A172 (cell line): ENCODE results near the gene COG6. TPM values are rescaled to one million over a fixed set of nuclear protein-coding genes. Genes with fewer than 3 reads are reported as not detected.
A peak's percentile ranks its signal among the peaks of the same experiment; 100 is the strongest.

Experiments
- DNase-seq: peaks from one replicate; pipeline ENCODE4 v3.0.0-alpha.2; 2015; ENCODE audit warnings: low spot score
- total RNA-seq: library from RNA; depleted of rRNA; stranded (reverse); fragments of >200 nt; shearing (Covaris generic); gene quantifications from 2 replicates; pipeline ENCODE4 v1.2.3, GENCODE V29; 2014

The COG6 gene
- total RNA-seq, 1 experiment from 2014 or later = 54.6 TPM

- DNase-seq = peak; percentile 47
Observed at GRCh38 chr13:39676315-39676876, 20.9 kb downstream of the COG6 start.

- no peak for DNase-seq
Observed at GRCh38 chr13:39682310-39682709, 26.8 kb downstream of the COG6 start.

- no peak for DNase-seq
Observed at GRCh38 chr13:39682788-39683187, 27.3 kb downstream of the COG6 start.

- peak; percentile 27 for DNase-seq
Observed at GRCh38 chr13:39684531-39685137, 29.2 kb downstream of the COG6 start.

GRCh38 chr13:39685652-39686051 lies 30.2 kb downstream of the COG6 start:
- DNase-seq = no peak

- no peak for DNase-seq
Observed at GRCh38 chr13:39688278-39688677, 32.8 kb downstream of the COG6 start.

- peak; percentile 35 for DNase-seq
Observed at GRCh38 chr13:39688699-39689405, 33.4 kb downstream of the COG6 start.

GRCh38 chr13:39692660-39693438 lies 37.4 kb downstream of the COG6 start:
- DNase-seq = no peak

GRCh38 chr13:39699274-39699673 lies 43.8 kb downstream of the COG6 start:
- no peak for DNase-seq

- DNase-seq = no peak
Observed at GRCh38 chr13:39712626-39713025, 57.2 kb downstream of the COG6 start.

GRCh38 chr13:39729156-39729555 lies 73.7 kb downstream of the COG6 start:
- DNase-seq = no peak

- DNase-seq = no peak
Observed at GRCh38 chr13:39734952-39735351, 79.5 kb downstream of the COG6 start.

- DNase-seq = no peak
Observed at GRCh38 chr13:39737047-39737446, 81.6 kb downstream of the COG6 start.

- DNase-seq = no peak
Observed at GRCh38 chr13:39740761-39741160, 85.3 kb downstream of the COG6 start.

- DNase-seq = no peak
Observed at GRCh38 chr13:39748961-39749360, 93.5 kb downstream of the COG6 start.

GRCh38 chr13:39749528-39749927 lies 94.1 kb downstream of the COG6 start:
- no peak for DNase-seq

GRCh38 chr13:39751805-39752204 lies 96.3 kb downstream of the COG6 start:
- DNase-seq = no peak

GRCh38 chr13:39760521-39760920 lies 105.1 kb downstream of the COG6 start:
- no peak for DNase-seq

- no peak for DNase-seq
Observed at GRCh38 chr13:39765801-39766463, 110.5 kb downstream of the COG6 start.

- no peak for DNase-seq
Observed at GRCh38 chr13:39766464-39767158, 111.1 kb downstream of the COG6 start.

GRCh38 chr13:39767791-39768517 lies 112.5 kb downstream of the COG6 start:
- DNase-seq = no peak
